Testis (tissue), 3 donors: ENCODE data around the gene SEPTIN14. TPM values are rescaled to one million over a fixed set of nuclear protein-coding genes. Genes with fewer than 3 reads are reported as not detected.

ENCODE experiments used
- polyA plus RNA-seq: library from polyadenylated mRNA; stranded (reverse); fragments of 350-450 nt; fragmentation: Illumina TruSeq; extraction: RNeasy Lipid Tissue Mini Kit (QIAGEN cat#74804); gene quantifications from one replicate; pipeline ENCODE4 v1.2.3, GENCODE V29; 2014; ENCODE audit warnings: low read depth, low replicate concordance; ENCODE audit not compliant: insufficient read depth
- small RNA-seq, 2 donors: library from RNA; depleted of rRNA; stranded (forward); fragments of <200 nt; gene quantifications; one replicate each; pipeline ENCODE3, GENCODE V24; 2016
- total RNA-seq, 2 donors: library from RNA; depleted of rRNA; stranded (reverse); fragments of >200 nt; gene quantifications; one replicate each; pipeline ENCODE4 v1.2.3, GENCODE V29; 2016

The SEPTIN14 gene
- total and polyA plus RNA-seq, 3 donors from 2014 or later = 30.6 to 81.4 (median 58.3) TPM

Small RNA genes within 50 kb of the gene (small RNA-seq; reads per million reads assigned to genes)
- gene AC092647.1 = 0 reads per million in 2 donors
- gene AC092647.2 = 0 reads per million in 2 donors
- 0 reads per million in 2 donors for gene RNU6-1126P

Other genes starting within 250 kb of the SEPTIN14 start
- gene ZNF713, start 24.7 kb upstream of the SEPTIN14 start, total RNA-seq = 10 to 100 TPM; 19.0 to 21.7 TPM
- 10.1 TPM for gene ZNF713, start 24.7 kb upstream of the SEPTIN14 start, polyA plus RNA-seq
- gene MRPS17, start 89.1 kb upstream of the SEPTIN14 start, total RNA-seq = 10 to 100 TPM in 1 of 2 donors, 1 to 10 TPM in 1; 8.9 to 10.7 TPM
- gene MRPS17, start 89.1 kb upstream of the SEPTIN14 start, polyA plus RNA-seq = 19.7 TPM
- gene NIPSNAP2, start 101.8 kb upstream of the SEPTIN14 start, total RNA-seq = 100 to 1,000 TPM in 1 of 2 donors, 10 to 100 TPM in 1; 90.2 to 136 TPM
- 41.1 TPM for gene NIPSNAP2, start 101.8 kb upstream of the SEPTIN14 start, polyA plus RNA-seq
- 10 to 100 TPM; 18.4 to 21.5 TPM for gene PSPH, start 188.7 kb upstream of the SEPTIN14 start, total RNA-seq
- gene PSPH, start 188.7 kb upstream of the SEPTIN14 start, polyA plus RNA-seq = 16.6 TPM
- gene CCT6A, start 189.0 kb upstream of the SEPTIN14 start, total RNA-seq = 10 to 100 TPM; 90.4 to 96.4 TPM
- gene CCT6A, start 189.0 kb upstream of the SEPTIN14 start, polyA plus RNA-seq = 103 TPM
- 100 to 1,000 TPM in 1 of 2 donors, 10 to 100 TPM in 1; 84.8 to 107 TPM for gene SUMF2, start 201.5 kb upstream of the SEPTIN14 start, total RNA-seq
- 83.3 TPM for gene SUMF2, start 201.5 kb upstream of the SEPTIN14 start, polyA plus RNA-seq
- 1 to 10 TPM; 1.5 to 2.8 TPM for gene PHKG1, start 230.2 kb upstream of the SEPTIN14 start, total RNA-seq
- 2.1 TPM for gene PHKG1, start 230.2 kb upstream of the SEPTIN14 start, polyA plus RNA-seq
- 100 to 1,000 TPM; 212 to 289 TPM for gene CHCHD2, start 243.7 kb upstream of the SEPTIN14 start, total RNA-seq
- gene CHCHD2, start 243.7 kb upstream of the SEPTIN14 start, polyA plus RNA-seq = 321 TPM